Epithelial cell of esophagus (primary cell): Measurements from ENCODE around the gene PPP5C.
"Not testable (repeated sequence)": the region's sequence is repeated elsewhere in the genome, so short reads cannot be mapped to it uniquely, and the experiment has no call there.

Source experiments
- DNase-seq: peaks from one replicate; pipeline ENCODE4 v3.0.0; 2010; ENCODE audit warnings: low read depth
- H3K4me3 ChIP-seq: 2 replicates; pipeline ENCODE4 v1.5.1; 2011; ENCODE audit warnings: mild to moderate bottlenecking, low read length, control low read depth
- CTCF ChIP-seq: IDR thresholded peaks from 2 replicates; pipeline ENCODE4 v1.5.1; 2011; ENCODE audit warnings: low read depth, mild to moderate bottlenecking, low read length, control low read depth, inconsistent platforms; ENCODE audit not compliant: insufficient read depth; ENCODE audit errors: missing control alignments

PPP5C gene

DNA sequence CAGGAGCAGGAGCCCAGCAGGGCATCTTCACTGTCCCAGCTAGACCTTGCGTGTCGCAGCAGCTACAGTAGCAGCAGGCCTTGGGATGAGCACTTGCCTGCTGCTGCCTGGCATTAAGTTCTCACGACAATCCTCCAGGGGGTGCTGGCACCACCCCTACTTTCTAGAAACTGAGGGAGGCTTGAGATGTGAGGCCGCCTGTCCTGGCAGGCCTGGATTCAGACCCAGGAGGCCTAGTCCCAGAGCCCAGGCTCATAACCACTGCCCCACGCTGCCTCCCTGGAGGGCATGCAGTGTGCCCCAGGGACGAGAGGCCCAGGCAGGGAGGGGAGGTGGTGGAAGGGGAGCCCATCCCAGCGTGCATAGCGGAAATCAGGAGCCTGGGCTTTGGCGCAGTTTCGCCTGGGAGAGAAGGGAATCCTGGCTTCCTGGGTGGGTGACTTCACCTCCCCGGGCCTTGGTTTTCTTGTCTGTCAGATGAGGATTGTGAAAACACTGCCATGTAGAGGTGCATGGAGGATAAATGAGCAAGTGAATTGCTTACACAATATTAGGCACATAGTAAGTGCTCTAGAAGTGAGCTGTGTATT lies 26.1 kb downstream of the PPP5C start:
- no peak overlapping the region for H3K4me3 ChIP-seq
- peak; percentile 73 for DNase-seq
- TF ChIP-seq CTCF = peak; percentile 55

DNA sequence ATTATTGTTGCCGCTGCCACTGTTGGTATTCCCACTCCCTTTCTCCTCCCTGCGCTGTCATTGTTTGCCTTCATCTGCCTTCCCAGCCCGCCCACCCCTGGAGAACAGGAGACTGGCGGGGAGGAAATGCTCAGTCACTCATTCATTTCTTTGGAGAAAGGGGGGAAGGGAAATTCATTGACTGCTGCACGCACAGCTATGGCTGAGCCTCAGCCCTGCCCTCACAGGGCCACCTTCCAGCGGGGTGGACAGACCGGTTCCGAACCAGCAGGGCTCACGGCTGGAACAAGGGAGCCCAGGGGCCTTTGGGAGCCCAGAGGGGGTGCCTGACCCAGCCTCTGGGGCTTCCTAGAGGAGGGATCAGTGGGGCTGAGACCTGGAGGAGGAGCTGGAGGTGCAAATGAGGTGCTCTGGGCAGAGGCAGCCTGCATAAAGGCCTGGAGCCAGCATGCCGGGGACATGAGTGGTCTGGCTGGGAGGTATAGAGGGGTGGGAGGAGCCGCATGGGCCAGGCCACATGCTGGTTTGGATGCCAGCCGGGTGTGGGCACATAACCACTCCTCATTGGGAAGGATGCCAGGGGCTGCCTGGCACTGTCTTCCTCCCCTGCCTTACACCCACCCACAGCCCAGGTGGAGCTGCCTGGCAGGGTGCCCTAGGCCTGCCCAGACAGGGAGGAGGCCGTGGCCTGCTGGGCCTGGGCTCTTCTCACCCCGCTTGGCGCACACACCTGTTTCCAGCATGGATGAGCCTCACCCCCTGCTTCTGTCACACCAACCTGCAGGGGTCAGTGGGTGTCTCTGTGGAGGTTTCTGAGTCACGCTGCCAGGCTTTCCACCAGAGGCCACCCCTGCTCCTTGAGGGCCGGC lies 26.8 kb downstream of the PPP5C start:
- peak overlapping the region; percentile 10 for H3K4me3 ChIP-seq
- peak; percentile 99 for DNase-seq
- TF ChIP-seq CTCF = peak; percentile 7

GRCh38 chr19:46374536-46375475 lies 27.9 kb downstream of the PPP5C start:
- no peak overlapping the region for H3K4me3 ChIP-seq
- DNase-seq = no peak
- no peak for TF ChIP-seq CTCF

DNA sequence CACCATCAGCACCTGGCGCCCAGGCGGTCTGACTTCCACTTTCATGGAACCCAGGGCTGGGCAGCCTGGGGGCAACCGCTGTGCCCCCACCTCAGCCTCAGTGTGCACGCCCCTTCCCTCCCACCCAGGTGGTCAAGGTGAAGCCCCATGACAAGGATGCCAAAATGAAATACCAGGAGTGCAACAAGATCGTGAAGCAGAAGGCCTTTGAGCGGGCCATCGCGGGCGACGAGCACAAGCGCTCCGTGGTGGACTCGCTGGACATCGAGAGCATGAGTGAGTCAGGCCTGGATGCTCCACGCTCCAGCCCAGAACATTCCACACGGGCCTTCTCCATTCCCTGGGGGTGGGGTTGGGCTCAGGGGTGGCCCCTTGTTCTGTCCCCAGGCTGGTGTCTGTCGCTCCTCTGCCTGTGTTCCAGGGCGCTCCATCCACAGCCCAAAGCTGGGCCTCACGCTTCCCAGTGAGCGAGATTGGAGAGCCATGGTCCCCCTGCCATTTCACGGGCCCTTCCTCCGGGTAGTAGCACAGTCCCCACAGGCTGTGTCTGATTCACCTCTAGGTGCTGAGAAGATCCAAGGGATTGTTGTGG lies 28.7 kb downstream of the PPP5C start:
- H3K4me3 ChIP-seq = not testable (repeated sequence)

GRCh38 chr19:46376241-46377153 lies 29.6 kb downstream of the PPP5C start:
- H3K4me3 ChIP-seq = no peak overlapping the region
- DNase-seq = no peak
- TF ChIP-seq CTCF = no peak

More for the DNA sequence above, 28.7 kb downstream of the PPP5C start:
- DNase-seq = not testable (repeated sequence)

GRCh38 chr19:46378268-46378667 lies 31.4 kb downstream of the PPP5C start:
- TF ChIP-seq CTCF = no peak
- no peak overlapping the region for H3K4me3 ChIP-seq
- DNase-seq = no peak
